Glomerular visceral epithelial cell (primary cell): ENCODE results near the gene CCDC148.

Experiments
- DNase-seq: peaks from one replicate; pipeline ENCODE4 v3.0.0-alpha.2; 2016; ENCODE audit errors: extremely low spot score

CCDC148 gene

DNA sequence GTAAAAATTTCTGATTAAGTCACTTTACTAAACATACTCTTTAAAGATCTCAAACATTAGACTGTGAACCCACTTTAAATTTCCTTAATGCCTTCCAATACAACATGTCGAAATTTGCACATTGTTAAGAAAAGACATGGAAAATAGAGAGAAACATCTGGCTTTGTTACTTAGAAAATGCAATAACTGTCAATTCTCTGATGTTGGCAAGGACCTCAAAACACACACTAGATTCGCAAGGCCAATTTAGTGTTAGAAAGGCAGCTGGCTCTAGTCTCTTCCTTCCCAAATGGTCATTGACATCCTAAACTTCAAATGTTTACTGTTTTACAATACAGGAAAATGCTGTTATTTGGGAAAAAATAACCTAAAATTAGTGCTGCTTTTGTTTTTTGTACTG is 244.3 kb downstream of the CCDC148 start:
- no peak for DNase-seq

DNA sequence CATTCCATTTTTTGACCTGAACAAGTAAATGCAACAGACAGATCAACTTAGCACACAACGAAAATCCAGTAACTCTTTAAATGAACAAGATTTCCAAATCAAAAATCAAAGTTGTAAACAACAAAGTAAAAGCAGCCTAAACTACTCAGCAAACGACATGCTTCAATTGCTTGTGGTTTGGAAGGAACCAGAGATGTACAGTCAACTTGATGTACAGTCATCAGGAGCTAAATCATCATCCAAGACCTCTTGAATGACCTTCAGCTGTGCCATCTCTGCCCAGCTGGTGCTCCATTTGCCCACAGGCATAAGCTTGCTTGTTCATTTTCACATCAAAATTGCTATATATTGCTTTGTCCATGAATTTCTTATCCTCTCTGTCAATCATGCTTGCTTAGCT is 245.1 kb downstream of the CCDC148 start:
- peak; percentile 67 for DNase-seq

DNA sequence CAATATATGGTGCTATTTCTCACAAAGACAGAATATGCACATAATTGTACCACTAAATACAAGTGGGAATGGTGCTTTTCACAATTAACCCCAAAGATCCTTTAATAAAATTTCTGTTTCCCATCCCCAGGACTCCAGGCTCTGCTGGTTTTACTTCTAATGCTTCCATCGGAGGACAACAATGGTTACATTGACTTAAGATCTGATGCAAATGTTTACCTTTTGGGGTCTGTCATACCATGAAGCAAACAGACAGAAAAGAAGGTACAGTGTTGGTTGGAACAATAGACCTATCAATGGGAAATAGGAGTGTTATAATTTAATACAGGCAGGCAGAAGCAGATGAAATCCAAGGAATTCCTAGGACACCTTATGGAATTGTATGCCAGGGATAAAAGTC is 249.2 kb downstream of the CCDC148 start:
- DNase-seq: no peak

DNA sequence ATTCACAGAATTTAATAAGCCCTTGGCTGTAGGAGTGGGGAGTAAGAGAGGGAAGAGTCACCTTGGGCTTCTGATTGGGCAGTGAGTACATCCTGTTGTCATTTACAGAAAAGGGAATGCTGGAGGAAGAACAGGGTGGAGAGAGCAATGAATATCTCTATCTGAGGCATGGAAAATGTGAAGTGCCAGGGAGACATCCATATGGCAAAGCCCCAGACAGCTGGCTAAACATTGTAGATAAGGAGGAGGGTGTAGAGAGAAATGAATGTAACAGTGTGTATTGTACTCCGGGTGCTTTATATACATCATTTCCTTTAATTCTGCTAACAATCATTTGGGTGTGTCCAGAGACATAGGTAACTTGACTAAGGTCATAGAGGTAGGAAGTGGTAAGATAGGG is 251.3 kb downstream of the CCDC148 start:
- no peak for DNase-seq

DNA sequence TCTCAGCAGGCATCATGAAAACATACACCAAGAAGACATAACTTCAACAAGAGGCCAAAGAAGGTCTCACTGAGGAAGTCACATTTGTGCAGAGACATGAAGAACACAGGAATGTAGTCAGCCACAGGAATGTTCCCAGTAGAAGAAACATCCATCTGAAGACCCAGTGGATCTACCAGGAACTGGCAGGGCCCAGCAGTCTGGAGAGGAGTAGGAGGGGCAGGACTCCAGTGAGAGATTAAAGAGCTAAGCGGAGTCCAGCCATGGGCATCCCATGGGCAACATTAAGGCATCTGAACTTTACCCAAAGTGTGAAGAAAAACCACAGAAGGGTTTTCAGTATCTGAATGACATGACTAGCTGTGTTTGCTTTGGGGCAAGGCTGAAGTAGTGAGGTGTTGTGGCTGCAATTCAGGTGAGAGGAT is 251.8 kb downstream of the CCDC148 start:
- DNase-seq: peak; percentile 63

DNA sequence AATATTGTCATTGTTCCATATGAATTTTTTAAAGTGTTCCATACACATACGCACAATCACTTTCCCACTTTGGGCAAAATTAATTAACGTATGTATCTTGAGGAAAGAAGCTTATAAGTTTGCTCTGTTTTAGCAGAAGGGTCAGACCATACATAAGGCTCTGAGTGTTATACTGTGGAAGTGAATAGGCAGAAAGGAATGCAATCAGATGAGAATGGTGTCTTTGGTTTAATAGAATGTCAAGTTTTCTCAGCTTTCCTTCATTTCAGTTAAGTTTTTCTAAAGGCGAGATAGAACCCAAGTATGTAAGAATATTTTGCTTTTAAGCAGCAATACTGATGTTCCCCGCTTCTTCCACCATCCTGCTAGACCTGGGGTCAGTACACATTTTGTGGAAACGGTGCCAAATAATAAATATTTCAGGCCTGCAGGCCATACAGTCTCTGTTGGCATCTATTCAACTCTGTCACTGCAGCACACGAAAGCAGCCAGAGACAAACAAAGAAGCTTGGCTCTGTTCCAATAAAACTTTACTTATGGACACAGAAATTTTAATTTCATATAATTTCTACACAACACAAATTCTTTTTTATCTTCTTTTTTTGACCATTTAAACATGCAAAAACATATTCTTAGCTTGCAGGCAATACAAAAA is 254.3 kb downstream of the CCDC148 start:
- DNase-seq: peak; percentile 54

DNA sequence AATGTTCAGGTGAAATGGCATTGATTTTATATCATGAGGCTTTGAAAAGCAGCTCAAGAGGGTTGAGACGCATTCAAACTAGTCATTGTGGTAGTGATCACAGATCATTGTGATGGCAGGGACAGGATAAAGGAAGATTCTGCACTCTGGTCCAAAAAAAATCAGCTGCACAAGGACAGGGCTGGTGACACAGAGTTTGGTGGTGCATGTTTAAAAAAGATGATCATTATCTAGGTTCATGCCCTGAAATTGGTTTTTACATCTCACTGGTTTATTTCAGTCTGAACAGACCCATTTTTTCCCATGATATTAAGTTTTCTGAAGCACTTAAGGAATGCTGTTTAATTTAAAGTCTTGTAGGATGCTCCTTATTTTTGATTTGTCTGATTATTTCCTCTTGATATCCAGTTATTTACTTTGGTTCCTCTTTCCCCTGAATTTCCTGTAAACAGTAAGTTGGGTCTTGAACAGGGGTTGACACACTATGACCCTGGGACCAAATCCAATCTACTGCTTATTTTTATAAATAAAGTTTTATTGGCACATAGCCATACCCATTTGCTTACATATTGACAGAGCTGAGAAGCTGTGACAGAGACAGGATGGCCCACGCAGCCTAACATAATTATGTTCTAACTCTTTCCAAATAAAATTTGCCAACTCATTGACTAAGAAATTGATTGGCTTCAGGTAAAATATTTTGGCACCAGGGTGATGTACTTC is 256.5 kb downstream of the CCDC148 start:
- DNase-seq: no peak

DNA sequence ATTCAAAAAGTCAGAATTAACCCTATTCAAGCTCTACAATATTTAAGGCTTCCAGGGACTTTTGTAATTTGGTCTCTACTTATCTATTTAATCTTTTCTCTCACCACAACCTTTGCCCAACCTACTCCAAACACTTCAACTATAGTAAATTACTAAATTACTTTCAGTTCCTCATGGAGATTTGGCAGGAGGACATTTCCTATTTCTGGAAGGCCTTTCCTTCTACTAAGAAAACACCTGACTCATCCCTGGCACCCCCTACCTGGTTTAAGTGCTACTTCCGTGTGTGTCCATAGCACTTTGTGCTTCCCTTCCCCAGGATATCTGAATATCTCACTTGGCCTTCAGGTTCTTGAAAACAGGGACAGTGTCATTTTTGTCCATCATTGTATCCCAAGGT is 258.6 kb downstream of the CCDC148 start:
- no peak for DNase-seq

DNA sequence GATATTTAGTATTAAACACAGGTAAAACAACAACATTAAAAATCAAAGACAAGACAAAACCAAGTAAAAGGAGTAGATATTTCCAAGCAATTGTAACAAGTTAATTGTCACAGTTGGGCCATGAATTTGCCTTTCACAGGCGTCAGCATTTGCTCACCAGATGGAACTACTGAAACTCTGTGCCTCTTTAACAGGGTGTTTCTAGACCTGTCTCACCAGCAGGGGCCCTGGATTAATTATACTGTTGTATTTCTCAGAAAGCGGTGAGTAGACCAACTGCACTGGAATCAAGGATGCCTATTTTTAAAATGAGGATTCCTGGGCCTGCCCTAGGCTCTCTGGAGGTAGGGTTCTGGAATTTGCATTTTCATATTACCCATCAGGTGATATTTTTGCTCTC is 262.3 kb downstream of the CCDC148 start:
- no peak for DNase-seq

DNA sequence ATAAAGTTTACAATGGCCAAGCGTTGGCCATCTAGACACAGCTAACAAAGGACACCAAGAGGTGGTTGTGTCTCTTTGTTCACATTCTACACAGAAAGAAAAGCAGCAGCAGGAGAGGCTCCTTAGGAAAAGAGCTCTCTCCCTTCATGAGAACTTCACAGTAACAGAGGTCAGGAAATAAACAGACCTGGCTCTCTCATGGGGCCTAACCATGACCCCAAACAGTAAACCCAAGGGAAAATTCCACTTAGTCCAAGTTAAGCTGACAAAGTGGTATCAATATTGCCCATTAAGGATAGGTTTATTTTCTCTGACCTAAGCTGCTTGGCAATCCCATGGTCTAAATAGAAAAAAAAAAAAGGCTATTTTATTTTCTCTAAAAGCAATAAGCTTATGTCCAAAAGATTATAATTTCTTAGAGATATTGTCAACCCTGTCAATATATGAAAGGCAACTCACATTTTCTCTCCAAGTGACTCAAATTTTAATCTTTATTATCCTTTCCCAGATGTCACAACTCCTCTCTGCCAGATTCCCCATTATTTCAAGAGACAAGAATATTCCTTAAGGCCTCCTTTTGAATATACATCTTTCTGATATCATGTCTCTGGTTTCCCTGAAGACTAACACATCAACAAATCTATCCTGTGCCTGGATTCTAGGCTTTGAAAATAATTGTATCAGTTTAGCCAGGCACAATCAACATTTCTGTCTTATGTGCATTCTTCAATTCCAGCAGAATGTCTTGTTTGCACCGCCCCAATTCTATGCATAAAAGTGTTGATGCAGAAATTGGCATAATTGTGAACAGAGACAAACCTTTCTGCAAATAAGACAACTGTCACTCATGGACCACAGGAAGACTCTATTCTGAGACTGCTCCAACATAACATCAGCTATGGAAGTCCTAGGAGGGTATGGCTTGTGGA is 263.8 kb downstream of the CCDC148 start:
- DNase-seq: no peak

DNA sequence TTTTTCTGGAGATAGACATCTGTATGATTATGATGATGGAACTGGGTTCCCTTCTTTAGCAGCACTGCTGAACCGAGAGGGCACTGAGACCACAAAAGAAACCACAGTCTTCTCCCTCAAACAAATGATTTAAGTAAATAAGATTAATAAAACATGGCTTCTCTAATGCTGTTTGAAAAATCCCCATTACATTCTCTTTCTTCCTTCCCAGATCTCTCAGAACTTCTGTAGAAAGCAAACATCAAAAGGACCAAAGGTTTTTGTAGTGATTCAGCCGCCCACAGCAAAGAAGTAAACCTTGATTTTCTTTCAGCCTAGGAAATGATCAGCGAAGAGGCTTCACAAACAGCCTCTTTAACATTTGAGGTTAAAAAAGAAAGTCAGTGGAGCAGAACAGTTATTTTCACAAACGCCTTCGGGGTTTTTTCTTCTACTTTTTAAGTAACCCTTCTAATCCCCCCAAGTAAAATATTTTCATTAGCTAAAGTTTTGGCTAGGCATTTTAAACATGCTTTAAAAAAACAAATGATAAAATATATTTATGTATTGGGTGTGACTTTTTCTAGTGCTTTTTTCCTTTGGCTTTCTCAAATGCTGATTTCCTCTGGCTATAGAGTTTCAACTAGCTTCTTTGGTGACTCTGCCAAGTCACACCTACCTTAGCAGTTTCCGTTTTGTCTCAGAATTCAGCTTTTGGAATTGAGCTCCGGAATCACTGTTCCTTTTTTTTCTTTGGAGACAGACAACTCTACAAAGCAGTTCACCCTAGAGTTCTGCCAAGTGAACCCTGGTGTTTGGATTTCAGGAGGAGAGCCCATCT is 265.3 kb downstream of the CCDC148 start:
- DNase-seq: peak; percentile 77

DNA sequence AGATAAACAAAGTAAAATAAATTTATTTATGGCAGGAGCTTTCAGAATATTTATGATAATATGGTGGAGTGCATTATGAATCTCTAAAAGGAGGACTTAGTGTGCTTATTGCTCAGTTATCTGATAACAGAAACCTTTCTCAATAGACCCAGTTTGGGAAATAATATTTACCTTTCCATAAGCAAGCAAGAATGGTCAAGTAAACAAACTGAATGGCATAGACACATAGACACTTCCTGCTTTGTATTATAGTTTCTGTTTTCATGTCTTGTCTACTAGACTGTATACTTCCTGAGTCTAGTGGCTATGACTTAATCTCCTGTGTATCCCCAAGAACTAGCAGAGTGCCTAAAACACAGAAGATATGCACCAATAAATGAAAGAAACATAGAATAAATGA is 267.0 kb downstream of the CCDC148 start:
- no peak for DNase-seq

DNA sequence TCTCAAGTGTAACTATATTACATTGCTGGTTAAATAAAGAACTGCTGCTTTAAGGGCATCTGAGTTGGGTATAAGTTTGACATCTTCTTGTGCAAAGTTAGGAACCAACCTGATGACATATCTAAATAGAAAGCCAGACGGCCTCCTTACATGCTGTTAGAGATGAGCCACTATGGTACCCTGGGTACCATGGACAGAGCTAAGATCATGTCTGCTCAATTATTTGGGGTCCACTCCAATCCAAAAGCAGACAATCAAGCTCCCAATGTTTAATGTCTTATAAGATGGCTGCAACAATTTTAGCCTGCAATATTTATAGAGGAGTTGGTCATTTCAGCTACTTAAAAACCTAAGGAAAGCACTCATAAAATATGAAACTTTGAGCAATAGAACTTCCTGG is 268.6 kb downstream of the CCDC148 start:
- DNase-seq: no peak

DNA sequence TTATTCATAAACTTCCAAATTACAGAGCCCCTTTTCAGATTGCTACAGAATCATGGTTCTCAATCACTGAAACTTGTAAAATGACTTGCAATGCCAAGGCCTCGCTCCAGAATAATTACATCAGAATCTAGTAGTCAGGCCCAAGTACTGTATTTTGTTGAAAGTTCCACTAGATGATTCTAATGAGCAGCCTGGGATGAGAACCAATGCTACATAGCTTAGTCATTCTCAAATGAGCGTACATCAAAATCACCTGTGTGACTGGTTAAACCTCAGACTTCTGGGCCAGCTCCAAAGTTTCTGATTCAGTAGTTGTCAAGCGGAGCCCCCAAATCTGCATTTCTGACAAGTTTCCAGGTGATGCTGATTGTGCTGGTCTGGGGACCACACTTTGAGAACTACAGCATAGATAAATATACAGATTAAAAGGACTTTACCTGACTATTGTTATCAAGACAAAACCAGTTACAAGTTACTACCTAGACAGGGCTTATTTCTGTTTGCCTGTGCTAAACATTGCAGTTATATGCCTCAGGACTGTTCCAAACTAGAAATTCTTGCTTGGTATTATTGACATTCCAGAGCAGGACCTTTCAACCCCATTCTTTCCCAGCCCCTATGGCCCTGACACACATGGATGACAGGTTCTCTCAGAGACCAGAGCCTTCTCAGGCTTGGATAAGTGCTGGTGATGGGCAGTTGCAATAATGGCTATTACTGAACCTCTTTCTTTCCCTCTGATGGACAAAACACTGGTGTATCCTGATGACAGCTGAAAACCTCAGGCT is 271.8 kb downstream of the CCDC148 start:
- peak; percentile 46 for DNase-seq

DNA sequence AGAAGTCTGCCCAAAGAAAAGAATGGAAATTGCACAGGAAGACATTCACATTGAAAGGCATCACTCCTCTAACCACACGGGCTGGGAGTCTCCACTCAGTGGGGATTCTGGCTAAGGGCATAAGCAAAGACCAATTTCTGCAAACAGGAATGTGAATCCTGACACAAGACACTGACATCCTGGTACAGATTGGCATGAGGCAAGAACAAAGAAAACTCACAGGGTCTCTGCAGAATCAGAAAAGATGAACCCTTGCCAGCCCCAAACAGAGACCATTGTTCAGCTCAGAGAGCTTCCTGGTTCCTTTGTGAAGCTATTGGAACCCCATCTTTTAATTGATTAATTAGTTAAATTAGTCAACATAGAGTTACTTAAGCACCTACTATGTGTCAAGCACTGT is 272.6 kb downstream of the CCDC148 start:
- no peak for DNase-seq

DNA sequence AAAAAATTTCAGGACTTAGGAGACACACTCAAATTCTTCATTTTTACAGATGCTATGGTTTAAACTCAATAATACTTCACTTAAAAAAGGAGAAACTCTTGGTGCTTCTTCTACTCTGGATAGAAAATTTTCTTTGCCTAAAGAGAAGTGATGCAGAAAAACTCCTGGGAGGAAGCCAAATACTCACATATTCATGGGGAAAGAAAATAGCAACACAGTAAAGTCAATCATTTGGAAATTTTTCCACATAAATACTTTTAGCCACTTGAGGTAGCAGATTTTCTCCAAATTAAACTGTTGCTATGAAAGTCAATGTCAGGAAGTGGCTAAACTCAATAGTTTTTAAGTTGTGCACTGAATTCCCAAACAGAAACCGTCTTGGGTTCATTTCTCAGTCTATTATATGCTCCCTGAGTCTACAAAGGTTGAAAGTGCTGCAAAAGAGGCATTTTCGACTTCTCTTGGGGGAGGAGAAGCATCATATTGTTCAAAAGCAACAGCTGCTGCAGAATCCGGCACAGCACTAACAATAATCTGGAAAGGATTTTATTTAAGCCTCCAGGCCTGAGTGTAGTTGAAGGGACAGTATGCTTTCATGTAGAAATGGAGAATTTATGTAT is 273.8 kb downstream of the CCDC148 start:
- DNase-seq: peak; percentile 12

DNA sequence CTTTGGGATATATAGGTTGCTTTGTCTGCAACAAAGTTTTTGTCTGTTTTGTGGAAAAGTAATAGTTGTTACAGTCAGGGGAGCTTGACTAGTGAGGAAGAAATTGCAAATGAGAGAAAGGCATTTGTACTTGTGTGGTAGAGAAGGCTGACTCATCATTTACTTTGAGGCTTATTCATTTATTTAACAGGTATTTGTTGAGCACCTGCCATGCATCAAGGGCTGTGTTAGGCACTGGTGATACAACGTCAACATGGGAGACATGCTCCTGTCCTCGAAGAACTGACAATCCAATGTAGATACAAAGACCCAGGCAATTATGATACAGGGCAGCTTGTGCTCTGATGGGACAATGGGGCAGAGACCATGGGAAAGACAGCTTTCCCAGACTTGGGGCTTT is 275.4 kb downstream of the CCDC148 start:
- DNase-seq: no peak

DNA sequence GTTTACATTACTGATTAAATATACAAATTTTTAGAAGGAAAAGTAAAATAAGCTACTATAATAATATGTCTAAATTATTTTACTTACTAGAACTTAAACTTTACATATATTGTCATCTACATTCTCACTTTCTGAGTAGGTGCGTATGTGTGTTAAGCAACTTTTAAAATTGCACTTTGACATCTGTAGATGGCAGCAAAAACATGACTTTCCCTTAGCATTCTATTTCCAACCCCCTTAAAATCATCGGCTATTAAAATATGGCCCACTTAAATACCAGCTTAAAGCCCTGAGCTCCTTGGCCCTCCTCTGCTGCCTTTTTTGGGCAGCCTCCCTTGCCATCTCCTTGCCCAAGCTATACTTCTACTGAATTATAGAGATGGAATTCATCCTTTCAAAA is 276.9 kb downstream of the CCDC148 start:
- peak; percentile 25 for DNase-seq

DNA sequence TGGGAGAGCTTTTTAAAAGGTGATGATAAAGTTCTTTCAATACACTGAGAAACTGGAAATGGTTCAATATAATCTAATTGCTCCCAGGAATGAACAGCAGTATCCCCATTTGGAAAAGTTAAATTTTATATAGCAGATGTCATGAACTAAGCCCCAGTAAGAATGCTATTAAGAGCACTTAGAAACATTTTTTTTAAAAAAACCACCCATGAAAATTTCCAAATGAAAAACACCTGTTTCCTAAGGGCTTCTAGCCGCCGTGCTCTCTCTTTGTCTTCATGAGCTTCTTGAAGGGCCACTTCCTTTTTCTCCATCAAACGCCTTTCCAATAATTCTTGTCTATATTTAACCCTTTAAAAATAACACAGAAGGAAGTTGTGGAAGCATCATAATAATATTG is 277.9 kb downstream of the CCDC148 start:
- DNase-seq: no peak

DNA sequence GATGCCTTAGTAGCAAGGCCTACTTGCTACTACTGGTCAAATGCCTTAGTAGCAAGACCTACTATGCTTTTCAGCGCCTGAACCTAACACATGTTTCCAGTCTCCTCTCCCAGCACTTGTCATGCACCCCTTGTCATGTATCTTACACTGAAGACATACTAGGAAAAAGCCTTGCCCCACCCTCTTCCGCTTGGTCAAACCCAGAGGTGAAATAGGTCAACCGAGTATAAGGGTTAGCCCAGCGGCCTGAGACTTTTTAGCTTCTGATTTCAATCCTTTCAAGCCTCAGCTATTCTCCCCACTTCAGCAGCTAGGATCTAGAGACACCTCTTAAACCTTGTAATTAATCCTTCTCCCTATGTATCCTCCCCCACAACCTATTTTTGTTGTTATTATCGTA is 281.6 kb downstream of the CCDC148 start:
- DNase-seq: no peak
